HCT116 (cell line): Measurements from ENCODE around the gene NUFIP2.

ENCODE experiments used
- ATF3 ChIP-seq: IDR thresholded peaks from 2 replicates; pipeline ENCODE4 v1.6.1; 2012
- CEBPB ChIP-seq: IDR thresholded peaks from 2 replicates; pipeline ENCODE4 v1.6.1; 2012; ENCODE audit warnings: low read depth
- CTCF ChIP-seq, 3 experiments: fragments of 200-600 bp in 1 of 3; sonication (generic) in 1 of 3; IDR thresholded peaks in 2 of 3; conservative IDR thresholded peaks in 1 of 3; 2 replicates each; pipeline ENCODE4 v1.5.1; 2012 to 2017; ENCODE audit warnings: low read depth in 2 of 3, low read length in 2 of 3, antibody characterized with exemption in 1 of 3, borderline replicate concordance in 1 of 3, control low read depth in 1 of 3, mild to moderate bottlenecking in 1 of 3, mixed read lengths in 1 of 3, mixed run types in 1 of 3, moderate library complexity in 1 of 3; ENCODE audit not compliant: insufficient read depth in 1 of 3
- ELF1 ChIP-seq: IDR thresholded peaks from 2 replicates; pipeline ENCODE4 v1.6.1; 2012; ENCODE audit warnings: low read depth, borderline replicate concordance
- EZH2phosphoT487 ChIP-seq: fragments of 200-600 bp; IDR thresholded peaks from 2 replicates; pipeline ENCODE4 v1.6.1; 2018; ENCODE audit warnings: antibody characterized with exemption, borderline replicate concordance
- FOSL1 ChIP-seq: IDR thresholded peaks from 2 replicates; pipeline ENCODE4 v1.6.1; 2012; ENCODE audit warnings: low read depth
- POLR2A ChIP-seq: IDR thresholded peaks from 2 replicates; pipeline ENCODE4 v1.7.0; 2011; ENCODE audit warnings: borderline replicate concordance; ENCODE audit not compliant: insufficient read depth, insufficient read length; ENCODE audit errors: extremely low read depth
- POLR2AphosphoS5 ChIP-seq: IDR thresholded peaks from 2 replicates; pipeline ENCODE4 v1.6.1; 2011; ENCODE audit warnings: mild to moderate bottlenecking, low read depth, low read length, moderate library complexity
- RAD21 ChIP-seq: IDR thresholded peaks from 2 replicates; pipeline ENCODE4 v1.6.1; 2012; ENCODE audit warnings: low read depth, mild to moderate bottlenecking
- SIN3A ChIP-seq: IDR thresholded peaks from 2 replicates; pipeline ENCODE4 v1.6.1; 2012; ENCODE audit warnings: low read depth
- SP1 ChIP-seq: IDR thresholded peaks from 2 replicates; pipeline ENCODE4 v1.6.1; 2012; ENCODE audit warnings: low read depth
- ZBTB33 ChIP-seq: IDR thresholded peaks from 2 replicates; pipeline ENCODE4 v1.6.1; 2011; ENCODE audit warnings: mild to moderate bottlenecking, low read length, moderate library complexity; ENCODE audit not compliant: insufficient replicate concordance; ENCODE audit errors: extremely low read depth
- TF ChIP-seq, protein P1 (sequence below): IDR thresholded peaks from 2 replicates; pipeline ENCODE4 v1.6.1; 2012; ENCODE audit warnings: low read depth
- TF ChIP-seq, protein P2 (sequence below): IDR thresholded peaks from 2 replicates; pipeline ENCODE4 v1.6.1; 2012

DNA sequence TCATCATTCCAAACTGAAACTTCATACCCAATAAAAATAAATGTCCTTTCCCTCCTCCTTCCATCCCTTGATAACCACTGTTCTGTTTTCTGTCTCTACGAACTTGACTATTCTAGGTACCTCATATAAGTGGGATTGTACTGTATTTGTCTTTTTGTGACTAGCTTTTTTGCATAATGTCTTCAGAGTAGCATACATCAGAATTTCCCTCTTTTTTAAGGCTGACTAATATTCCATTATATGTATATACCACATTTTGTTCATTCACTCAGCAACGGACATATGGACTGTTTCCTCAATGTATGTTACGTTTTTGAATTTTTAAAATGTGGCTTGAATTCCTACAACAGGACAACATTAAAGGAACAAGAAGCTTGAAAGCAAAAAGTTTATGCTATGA lies 1.5 kb upstream of the NUFIP2 start:
- TF ChIP-seq POLR2A (no peak), ELF1 (no peak), CTCF (IDR thresholded peaks at IDR 0.05 in 2 of 3, conservative IDR thresholded peaks at IDR 0.05 in 1 of 3; ENCODE audit: borderline replicate concordance in 1 of 3, insufficient read depth in 1 of 3, low read depth in 2 of 3, low read length in 2 of 3) (no peak), ATF3 (no peak), SP1 (no peak), FOSL1 (no peak), SIN3A (no peak), ZBTB33 (no peak), POLR2AphosphoS5 (no peak), EZH2phosphoT487 (no peak), CEBPB (no peak), RAD21 (no peak)
- TF ChIP-seq, protein P1, sequence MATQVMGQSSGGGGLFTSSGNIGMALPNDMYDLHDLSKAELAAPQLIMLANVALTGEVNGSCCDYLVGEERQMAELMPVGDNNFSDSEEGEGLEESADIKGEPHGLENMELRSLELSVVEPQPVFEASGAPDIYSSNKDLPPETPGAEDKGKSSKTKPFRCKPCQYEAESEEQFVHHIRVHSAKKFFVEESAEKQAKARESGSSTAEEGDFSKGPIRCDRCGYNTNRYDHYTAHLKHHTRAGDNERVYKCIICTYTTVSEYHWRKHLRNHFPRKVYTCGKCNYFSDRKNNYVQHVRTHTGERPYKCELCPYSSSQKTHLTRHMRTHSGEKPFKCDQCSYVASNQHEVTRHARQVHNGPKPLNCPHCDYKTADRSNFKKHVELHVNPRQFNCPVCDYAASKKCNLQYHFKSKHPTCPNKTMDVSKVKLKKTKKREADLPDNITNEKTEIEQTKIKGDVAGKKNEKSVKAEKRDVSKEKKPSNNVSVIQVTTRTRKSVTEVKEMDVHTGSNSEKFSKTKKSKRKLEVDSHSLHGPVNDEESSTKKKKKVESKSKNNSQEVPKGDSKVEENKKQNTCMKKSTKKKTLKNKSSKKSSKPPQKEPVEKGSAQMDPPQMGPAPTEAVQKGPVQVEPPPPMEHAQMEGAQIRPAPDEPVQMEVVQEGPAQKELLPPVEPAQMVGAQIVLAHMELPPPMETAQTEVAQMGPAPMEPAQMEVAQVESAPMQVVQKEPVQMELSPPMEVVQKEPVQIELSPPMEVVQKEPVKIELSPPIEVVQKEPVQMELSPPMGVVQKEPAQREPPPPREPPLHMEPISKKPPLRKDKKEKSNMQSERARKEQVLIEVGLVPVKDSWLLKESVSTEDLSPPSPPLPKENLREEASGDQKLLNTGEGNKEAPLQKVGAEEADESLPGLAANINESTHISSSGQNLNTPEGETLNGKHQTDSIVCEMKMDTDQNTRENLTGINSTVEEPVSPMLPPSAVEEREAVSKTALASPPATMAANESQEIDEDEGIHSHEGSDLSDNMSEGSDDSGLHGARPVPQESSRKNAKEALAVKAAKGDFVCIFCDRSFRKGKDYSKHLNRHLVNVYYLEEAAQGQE: no peak
- TF ChIP-seq, protein P2, sequence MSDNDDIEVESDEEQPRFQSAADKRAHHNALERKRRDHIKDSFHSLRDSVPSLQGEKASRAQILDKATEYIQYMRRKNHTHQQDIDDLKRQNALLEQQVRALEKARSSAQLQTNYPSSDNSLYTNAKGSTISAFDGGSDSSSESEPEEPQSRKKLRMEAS: no peak
